Body of pancreas (tissue), 4 donors: ENCODE results near the gene USF2. TPM values are rescaled to one million over a fixed set of nuclear protein-coding genes. Genes with fewer than 3 reads are reported as not detected.
A peak's percentile ranks its signal among the peaks of the same experiment; 100 is the strongest.

ENCODE experiments used
- ATAC-seq: fragments of 150-250 bp; one replicate; pipeline ENCODE4 v1.9.1; 2016
- DNase-seq, 4 donors: peaks; one replicate each; pipeline ENCODE4 v3.0.0-alpha.2; 2019
- H3K27ac ChIP-seq, 4 donors: fragments of 200-600 bp; sonication (generic); 1 replicate in 3 of 4; 2 replicates in 1 of 4; pipeline versions ENCODE4 v1.5.1 to v1.6.1; 2016 to 2019; ENCODE audit warnings: mild to moderate bottlenecking in 1 of 4, mixed read lengths in 1 of 4, moderate library complexity in 1 of 4
- H3K27me3 ChIP-seq, 2 donors: fragments of 200-600 bp; sonication (generic); one replicate each; pipeline ENCODE4 v1.6.0; 2016; ENCODE audit warnings: mild to moderate bottlenecking in 1 of 2
- H3K36me3 ChIP-seq, 2 donors: fragments of 200-600 bp; sonication (generic); replicated peaks in 1 of 2; 2 replicates each; pipeline ENCODE4 v1.5.1; 2016; ENCODE audit warnings: low read depth in 2 of 2; ENCODE audit not compliant: insufficient read depth in 1 of 2
- H3K4me1 ChIP-seq: fragments of 200-600 bp; sonication (generic); one replicate; pipeline ENCODE4 v1.6.0; 2016
- H3K4me3 ChIP-seq, 2 donors: fragments of 200-600 bp; sonication (generic); 1 replicate in 1 of 2; 2 replicates in 1 of 2; pipeline ENCODE4 v1.5.1; 2016 to 2019
- H3K9me3 ChIP-seq, 3 donors: fragments of 200-600 bp; sonication (generic); 1 replicate in 2 of 3; 2 replicates in 1 of 3; pipeline ENCODE4 v1.5.1; 2016
- CTCF ChIP-seq, 7 experiments: fragments of 450-650 bp in 4 of 7; fragments of 200-600 bp in 3 of 7; sonication (generic) in 3 of 7; IDR thresholded peaks; one replicate each; pipeline ENCODE4 v1.5.1; 2016 to 2019; ENCODE audit warnings: antibody characterized with exemption in 7 of 7
- POLR2A ChIP-seq, 3 donors: fragments of 450-650 bp; IDR thresholded peaks; one replicate each; pipeline ENCODE4 v1.6.1; 2016; ENCODE audit warnings: antibody characterized with exemption in 3 of 3, mild to moderate bottlenecking in 2 of 3
- WGBS, 2 donors: methylation state at CpG; one replicate each; pipeline ENCODE4 v1.1.5; 2017; 5-methylcytosine and 5-hydroxymethylcytosine counted together
- intact Hi-C: fragments of 100-400 bp; cut with DNase I; formaldehyde crosslinking; loops from one replicate; pipeline ENCODE4 v1.15.1; 2023
- total RNA-seq, 2 donors: library from RNA; depleted of rRNA; stranded (reverse); fragments of >200 nt; gene quantifications; one replicate each; pipeline ENCODE4 v1.1.0, GENCODE V29; 2016

Gene USF2
- total RNA-seq, 2 donors from 2014 or later, result 76.8 to 91.3 TPM

GRCh38 chr19:35270381-35270811 lies 1.6 kb downstream of the USF2 start:
- ATAC-seq, result no peak
- 80 to 85% methylated on average over 16 of the region's 16 CpGs for WGBS, 2 donors
- H3K27me3 ChIP-seq, result no peaks in the 10 kb centered on the region
- H3K36me3 ChIP-seq, result peaks cover 0 to 14% of the 10 kb centered on the region in 2 donors
- DNase-seq, result no peak
- H3K9me3 ChIP-seq, result no peaks in the 10 kb centered on the region
- H3K4me1 ChIP-seq, result peaks cover 29% of the 10 kb centered on the region
- TF ChIP-seq CTCF (IDR thresholded peaks at IDR 0.05), result no peak
- TF ChIP-seq POLR2A (IDR thresholded peaks at IDR 0.05), result no peak
- H3K4me3 ChIP-seq, result no peak overlapping the region
- intact Hi-C loops, result no loop called here
- H3K27ac ChIP-seq, result peak overlapping the region in 1 of 4 donors; percentile 92

- H3K36me3 ChIP-seq, result peaks cover 0 to 14% of the 10 kb centered on the region in 2 donors
- no peak for ATAC-seq
- H3K27me3 ChIP-seq, result no peaks in the 10 kb centered on the region
- DNase-seq, result no peak
- no peaks in the 10 kb centered on the region for H3K9me3 ChIP-seq
- 77 to 78% methylated on average over 5 to 7 of the region's 7 CpGs for WGBS, 2 donors
- no peak overlapping the region for H3K4me3 ChIP-seq
- intact Hi-C loops, result no loop called here
- H3K4me1 ChIP-seq, result peaks cover 18% of the 10 kb centered on the region
- H3K27ac ChIP-seq, result no peak overlapping the region
- TF ChIP-seq POLR2A (IDR thresholded peaks at IDR 0.05) (no peak), CTCF (IDR thresholded peaks at IDR 0.05) (no peak)
Observed at GRCh38 chr19:35271546-35271945, 2.8 kb downstream of the USF2 start.

GRCh38 chr19:35272122-35272719 lies 3.5 kb downstream of the USF2 start:
- Histone ChIP-seq H3K27ac (no peak overlapping the region), H3K4me1 (peaks cover 11% of the 10 kb centered on the region), H3K4me3 (no peak overlapping the region), H3K27me3 (no peaks in the 10 kb centered on the region), H3K36me3 (peaks cover 0 to 14% of the 10 kb centered on the region in 2 donors), H3K9me3 (no peaks in the 10 kb centered on the region)
- WGBS, 2 donors, result 84 to 93% methylated on average over 16 of the region's 16 CpGs
- TF ChIP-seq POLR2A (IDR thresholded peaks at IDR 0.05) (no peak), CTCF (IDR thresholded peaks at IDR 0.05) (no peak)
- intact Hi-C loops, result no loop called here
- DNase-seq, result peak in 1 of 4 donors; percentile 41
- no peak for ATAC-seq

- Histone ChIP-seq H3K4me1 (peaks cover 9% of the 10 kb centered on the region), H3K36me3 (peaks cover 0 to 14% of the 10 kb centered on the region in 2 donors), H3K9me3 (no peaks in the 10 kb centered on the region), H3K27ac (no peak overlapping the region), H3K4me3 (no peak overlapping the region), H3K27me3 (no peaks in the 10 kb centered on the region)
- no peak for DNase-seq
- intact Hi-C loops, result no loop called here
- ATAC-seq, result no peak
- WGBS, 2 donors, result 75 to 83% methylated on average over 10 of the region's 10 CpGs
- TF ChIP-seq POLR2A (IDR thresholded peaks at IDR 0.05) (no peak), CTCF (IDR thresholded peaks at IDR 0.05) (no peak)
Observed at GRCh38 chr19:35272954-35273649, 4.3 kb downstream of the USF2 start.
